Breast epithelium (tissue), 3 donors: ENCODE data around the gene ARID3C.

Source experiments
- CTCF ChIP-seq, 3 donors: fragments of 450-650 bp; IDR thresholded peaks; one replicate each; pipeline ENCODE4 v1.5.1; 2016 to 2017; ENCODE audit warnings: antibody characterized with exemption in 3 of 3, mild to moderate bottlenecking in 3 of 3, moderate library complexity in 3 of 3
- POLR2A ChIP-seq: fragments of 450-650 bp; IDR thresholded peaks from one replicate; pipeline ENCODE4 v1.6.1; 2016; ENCODE audit warnings: antibody characterized with exemption, mild to moderate bottlenecking, moderate library complexity

DNA sequence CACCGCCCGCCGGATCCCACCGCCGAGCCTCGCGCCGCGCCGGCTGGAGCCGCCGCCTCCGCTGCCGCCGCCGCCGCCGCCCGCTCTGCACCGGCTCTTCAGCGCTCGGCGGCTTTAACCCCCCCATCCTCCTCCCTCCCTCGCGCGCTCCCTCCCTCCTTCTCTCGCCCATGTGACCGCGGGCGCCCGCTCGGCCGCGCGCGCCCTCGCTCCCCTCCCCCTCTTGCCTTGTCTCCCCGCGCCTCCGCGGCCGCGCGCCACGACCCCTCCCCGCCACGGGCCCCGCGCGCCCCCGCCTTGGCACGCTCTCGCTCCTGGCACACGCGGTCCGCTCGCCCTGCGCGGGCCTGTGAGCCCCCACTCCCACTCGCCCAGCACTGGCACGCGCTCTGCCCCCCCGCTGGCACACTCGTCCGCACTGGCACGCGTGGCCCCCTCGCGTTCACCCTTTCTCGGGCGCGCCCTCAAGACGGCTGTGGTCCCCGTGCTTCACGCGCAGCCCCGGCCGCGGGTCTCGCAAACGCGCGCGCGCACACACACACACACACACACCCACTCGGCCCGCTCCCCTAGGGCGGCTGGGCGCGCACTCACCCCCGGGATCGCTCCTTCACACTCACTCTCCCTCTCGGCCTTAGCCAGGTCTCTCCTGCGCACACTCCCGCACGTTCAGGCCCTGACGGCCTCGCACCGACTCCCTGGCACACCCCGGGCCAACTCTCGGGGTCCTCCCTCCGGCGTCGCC, 39.1 kb downstream of the ARID3C start, which contains the start of gene CNTFR:
- TF ChIP-seq POLR2A: no peak
- no peak for TF ChIP-seq CTCF (IDR thresholded peaks at IDR 0.05)
